ENCODE results near the gene BCKDK.

- no peak for TF ChIP-seq CTCF (IDR thresholded peaks at IDR 0.05)
- no peak for TF ChIP-seq POLR2AphosphoS5 (IDR thresholded peaks at IDR 0.05)
- TF ChIP-seq POLR2A (IDR thresholded peaks at IDR 0.05; ENCODE audit: low read depth), result no peak
- no peak for TF ChIP-seq EP300 (IDR thresholded peaks at IDR 0.05)
Measured at GRCh38 chr16:31084584-31085302, 23.4 kb upstream of the BCKDK start.

Data from esophagus muscularis mucosa (tissue), 4 donors.